Superior temporal gyrus (tissue), 1 donor: ENCODE results near the gene LRRC9.
"Not testable (repeated sequence)": the region's sequence is repeated elsewhere in the genome, so short reads cannot be mapped to it uniquely, and the experiment has no call there.

ENCODE experiments used
- DNase-seq: peaks from one replicate; pipeline ENCODE4 v3.0.0-alpha.2; 2016; ENCODE audit errors: extremely low spot score

Gene LRRC9

GRCh38 chr14:59919570-59920377, at the start of gene LRRC9:
Gene LRRC9, plus strand, starts transcription at chr14:59920144.
- peak; percentile 18 for DNase-seq

DNA sequence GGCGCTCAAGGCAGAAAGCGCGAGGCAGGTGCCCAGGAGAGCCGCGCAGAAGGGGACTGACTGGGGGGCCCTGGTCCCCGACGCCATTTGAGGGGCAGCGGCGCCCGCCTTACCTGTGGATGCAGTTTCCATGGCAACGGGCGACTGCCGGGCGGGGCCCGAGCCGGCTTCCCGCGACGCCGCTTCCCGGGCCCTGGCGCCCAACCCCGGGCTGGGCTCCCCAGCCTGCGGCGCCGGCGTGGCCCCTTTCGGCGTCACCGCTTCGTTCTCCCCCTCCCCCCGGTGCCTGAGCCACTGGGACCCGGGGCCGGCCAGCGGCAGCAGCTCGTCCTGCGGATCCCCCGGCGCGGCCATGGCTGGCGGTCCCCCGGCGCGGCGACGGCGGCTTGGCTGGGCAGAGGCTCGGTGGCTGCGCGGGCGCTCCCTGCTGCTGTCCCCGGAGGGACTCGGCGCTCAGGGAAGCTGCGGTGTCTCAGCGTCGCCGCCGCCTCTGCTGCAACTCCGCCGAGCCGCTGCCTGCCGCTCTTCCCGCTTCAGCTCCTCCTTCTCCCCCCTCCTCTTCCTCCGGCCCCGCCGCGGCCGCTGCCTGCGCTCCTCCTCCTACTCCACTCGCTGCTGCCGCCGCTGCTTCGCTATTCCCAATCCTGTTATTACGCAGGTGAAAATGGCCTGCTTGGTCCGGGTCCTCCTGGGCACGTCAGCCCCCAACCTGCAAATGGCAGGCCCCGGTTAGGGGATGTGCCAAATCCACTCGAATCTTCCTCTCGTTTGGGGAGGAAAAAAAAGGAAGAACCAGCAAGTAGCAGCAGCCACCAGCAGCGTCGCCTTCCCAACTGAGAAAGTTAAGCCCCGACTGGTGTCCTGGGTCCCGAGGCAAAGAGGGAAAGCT, 49.4 kb upstream of the LRRC9 start, which contains the start of gene RTN1:
Gene RTN1, minus strand, starts transcription at position 500 of the 889 bp plus-strand sequence. Its CDS starts 146 bp downstream, at position 354.
- DNase-seq = peak; percentile 76

GRCh38 chr14:59871166-59871495, 48.8 kb upstream of the LRRC9 start:
- DNase-seq = peak; percentile 74

- DNase-seq = no peak
Observed at GRCh38 chr14:59882957-59883356, 37.0 kb upstream of the LRRC9 start.

DNA sequence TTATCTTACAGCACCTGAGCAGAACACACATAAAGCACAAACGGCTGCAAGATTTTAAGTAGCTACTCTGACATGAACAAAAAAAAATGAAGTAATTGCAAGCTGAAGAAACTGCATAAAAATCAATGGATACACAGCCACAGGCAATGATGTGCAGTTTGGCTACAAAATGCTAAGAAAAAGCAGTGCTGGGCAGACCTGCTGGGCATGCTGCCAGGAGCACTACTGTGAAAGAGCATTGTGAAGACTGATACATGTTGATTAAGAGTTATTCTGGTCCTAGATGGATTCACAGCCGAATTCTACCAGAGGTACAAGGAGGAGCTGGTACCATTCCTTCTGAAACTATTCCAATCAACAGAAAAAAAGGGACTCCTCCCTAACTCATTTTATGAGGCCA, 29.3 kb upstream of the LRRC9 start:
- DNase-seq = no peak

- DNase-seq = peak; percentile 37
Observed at GRCh38 chr14:59895721-59896120, 24.2 kb upstream of the LRRC9 start.

DNA sequence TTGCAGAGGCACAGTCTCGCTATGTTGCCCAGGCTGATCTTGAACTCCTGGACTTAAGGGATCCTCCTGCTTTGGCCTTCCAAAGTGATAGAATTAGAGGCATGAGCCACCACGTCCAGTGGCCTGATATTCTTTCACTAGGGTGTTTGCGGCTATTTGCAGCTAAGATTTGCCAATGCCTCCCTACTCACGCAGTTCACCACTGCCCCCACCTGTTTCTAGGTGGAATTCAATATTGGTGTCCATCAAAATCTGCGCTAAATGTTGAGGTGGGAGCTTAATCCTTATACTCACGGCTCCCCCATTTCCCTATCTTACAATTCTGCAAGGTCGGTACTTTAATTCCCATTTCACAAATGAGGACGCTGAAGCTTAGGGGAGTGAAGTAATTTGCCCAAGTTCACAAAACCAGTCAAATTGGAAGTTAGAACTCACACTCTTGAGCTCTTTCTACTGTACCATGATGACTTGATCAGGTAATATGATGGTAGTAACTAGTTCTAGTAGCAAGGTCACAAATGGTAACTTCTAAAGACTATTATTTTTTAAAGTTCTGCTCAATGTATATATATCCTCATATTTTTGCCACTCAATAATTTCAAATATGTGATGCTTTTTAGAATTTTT, 22.1 kb upstream of the LRRC9 start:
- DNase-seq = peak; percentile 68

GRCh38 chr14:59900556-59900955, 19.4 kb upstream of the LRRC9 start:
- no peak for DNase-seq

DNA sequence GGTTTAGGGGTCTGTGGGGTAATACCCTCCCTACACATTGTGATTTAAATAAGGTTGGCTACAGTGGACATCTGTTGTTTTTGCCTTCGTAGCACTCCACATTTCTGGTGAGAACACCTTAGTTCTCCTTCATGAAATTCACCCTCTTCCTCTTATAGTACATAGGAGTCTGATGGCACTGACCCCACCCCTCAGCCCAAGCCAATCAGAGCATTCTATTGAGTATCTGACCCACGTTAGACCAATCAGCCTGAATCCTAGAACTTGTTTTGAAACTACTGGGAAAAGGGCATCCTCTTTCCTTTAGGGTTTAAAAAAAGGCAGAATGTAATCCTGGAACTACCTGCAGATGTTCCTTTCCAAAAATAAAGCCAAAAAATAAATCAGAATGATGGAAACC, 15.8 kb upstream of the LRRC9 start:
- DNase-seq = no peak

GRCh38 chr14:59905188-59905587, 14.8 kb upstream of the LRRC9 start:
- no peak for DNase-seq

DNA sequence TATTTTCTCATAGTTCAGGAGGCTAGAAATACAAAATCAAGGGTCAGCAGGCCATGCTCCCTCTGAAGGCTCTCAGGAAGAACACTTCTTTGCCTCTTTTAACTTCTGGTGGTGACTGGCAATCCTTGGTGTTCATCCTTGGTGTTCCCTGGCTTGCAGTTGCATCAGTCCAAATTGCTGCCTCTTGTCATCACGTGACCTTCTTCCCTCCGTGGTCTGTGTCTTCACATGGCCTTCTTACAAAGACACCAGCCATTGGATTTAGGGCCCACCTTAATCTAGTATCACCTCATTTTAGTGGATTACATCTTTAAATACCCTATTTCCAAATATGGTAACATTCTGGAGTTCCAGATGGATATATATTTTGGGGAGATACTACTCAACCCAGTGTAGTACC, 7.5 kb upstream of the LRRC9 start:
- DNase-seq = no peak

DNA sequence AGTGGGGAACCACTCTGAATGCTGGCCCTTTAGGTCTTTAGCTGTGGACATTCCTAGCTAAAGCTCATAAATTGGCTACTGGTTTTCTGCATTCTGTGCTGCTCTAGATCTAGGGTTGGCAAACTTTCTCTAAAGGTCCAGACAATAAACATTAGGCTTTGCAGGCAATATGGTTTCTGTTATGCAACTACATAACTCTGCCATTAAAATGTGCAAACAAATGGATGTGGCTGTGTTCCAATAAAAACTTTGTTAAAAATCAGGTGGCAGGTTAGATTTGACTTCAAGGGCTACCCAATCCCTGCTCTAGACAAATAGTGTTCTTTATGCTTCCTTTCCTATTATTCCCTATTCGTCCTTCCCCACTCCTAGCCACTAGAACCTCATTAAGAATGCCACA, 6.8 kb upstream of the LRRC9 start:
- no peak for DNase-seq

GRCh38 chr14:59918824-59919569, 947 bp upstream of the LRRC9 start:
- DNase-seq = peak; percentile 83

GRCh38 chr14:59920378-59920683, 387 bp downstream of the LRRC9 start:
- peak; percentile 13 for DNase-seq

GRCh38 chr14:59925797-59926196, 5.9 kb downstream of the LRRC9 start:
- no peak for DNase-seq

GRCh38 chr14:59926534-59926933, 6.6 kb downstream of the LRRC9 start:
- no peak for DNase-seq

GRCh38 chr14:59931237-59931636, 11.3 kb downstream of the LRRC9 start:
- DNase-seq = no peak

DNA sequence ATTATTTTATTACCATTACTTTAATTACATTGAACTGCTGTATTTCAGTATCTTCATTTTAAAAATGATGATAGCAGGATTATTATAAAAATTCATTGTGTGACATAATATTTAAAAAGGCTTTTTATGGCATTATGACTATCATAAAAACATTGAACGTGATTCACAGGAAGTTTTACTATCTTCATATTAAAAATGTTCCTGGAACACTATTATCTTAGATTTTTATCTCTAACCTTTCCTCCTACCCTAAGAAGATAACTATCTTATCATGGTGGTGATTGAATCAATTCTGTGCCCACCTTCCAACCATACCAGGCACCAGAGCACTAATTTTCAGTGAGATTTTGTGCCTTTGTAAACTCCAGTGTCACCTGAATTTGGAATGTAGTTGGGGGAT, 16.2 kb downstream of the LRRC9 start:
- no peak for DNase-seq

DNA sequence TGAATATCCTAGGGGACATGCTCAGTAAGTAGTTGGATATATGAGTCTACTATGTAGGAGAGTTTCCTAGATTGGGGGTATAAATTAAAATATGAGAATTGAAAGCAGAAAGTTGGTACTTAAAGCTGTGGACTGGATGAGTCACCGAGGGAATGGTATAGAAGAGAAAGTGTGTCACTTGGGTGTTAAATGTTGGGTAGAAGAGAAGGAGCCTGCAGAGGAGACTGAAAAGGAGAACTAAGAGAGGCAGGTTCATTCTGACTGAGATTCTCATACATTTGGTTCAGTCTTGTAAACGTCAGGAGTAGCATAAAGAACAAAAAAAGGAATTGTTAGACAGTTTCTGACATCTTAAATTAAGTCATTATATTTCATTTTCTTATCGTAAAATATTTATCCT, 19.9 kb downstream of the LRRC9 start:
- DNase-seq = no peak

GRCh38 chr14:59942296-59942862, 22.4 kb downstream of the LRRC9 start:
- DNase-seq = not testable (repeated sequence)

- DNase-seq = no peak
Observed at GRCh38 chr14:59944909-59945308, 25.0 kb downstream of the LRRC9 start.
